Dendritic cell treated with granulocyte-macrophage colony-stimulating factor and Interleukin-4, amounts not matched to agents 40 ng/mL and 50 ng/mL, for 4 days (primary cell): ENCODE measurements around the gene ARGLU1.

Source experiments
- H3K27ac Mint-ChIP-seq: one replicate; pipeline ENCODE4 v1.8.0; 2022; ENCODE audit warnings: mild to moderate bottlenecking, mixed read lengths
- H3K27me3 Mint-ChIP-seq: one replicate; pipeline ENCODE4 v1.8.0; 2022; ENCODE audit warnings: mild to moderate bottlenecking, mixed read lengths
- H3K36me3 Mint-ChIP-seq: one replicate; pipeline ENCODE4 v1.8.0; 2022; ENCODE audit warnings: low read depth, mixed read lengths
- H3K4me1 Mint-ChIP-seq: one replicate; pipeline ENCODE4 v1.8.0; 2022; ENCODE audit warnings: low read depth, mixed read lengths
- H3K4me3 Mint-ChIP-seq: one replicate; pipeline ENCODE4 v1.8.0; 2022; ENCODE audit warnings: mild to moderate bottlenecking, moderate library complexity, mixed read lengths
- H3K9me3 Mint-ChIP-seq: one replicate; pipeline ENCODE4 v1.8.0; 2022; ENCODE audit warnings: mixed read lengths
- intact Hi-C: fragments of 100-400 bp; cut with micrococcal nuclease; formaldehyde crosslinking; loops from one replicate; pipeline ENCODE4 v1.15.0; 2022

The ARGLU1 gene

GRCh38 chr13:106520251-106521054, 47.5 kb downstream of the ARGLU1 start:
- no peaks in the 10 kb centered on the region for H3K9me3 Mint-ChIP-seq
- no peak overlapping the region for H3K27ac Mint-ChIP-seq
- intact Hi-C loops: no loop called here
- no peak overlapping the region for H3K4me3 Mint-ChIP-seq
- no peaks in the 10 kb centered on the region for H3K4me1 Mint-ChIP-seq
- H3K27me3 Mint-ChIP-seq: peaks cover 23% of the 10 kb centered on the region
- H3K36me3 Mint-ChIP-seq: no peaks in the 10 kb centered on the region

GRCh38 chr13:106518512-106518911, 49.4 kb downstream of the ARGLU1 start:
- no peak overlapping the region for H3K4me3 Mint-ChIP-seq
- intact Hi-C loops: no loop called here
- no peaks in the 10 kb centered on the region for H3K9me3 Mint-ChIP-seq
- no peaks in the 10 kb centered on the region for H3K4me1 Mint-ChIP-seq
- peaks cover 21% of the 10 kb centered on the region for H3K27me3 Mint-ChIP-seq
- H3K36me3 Mint-ChIP-seq: no peaks in the 10 kb centered on the region
- no peak overlapping the region for H3K27ac Mint-ChIP-seq

GRCh38 chr13:106517109-106517847, 50.7 kb downstream of the ARGLU1 start:
- no peaks in the 10 kb centered on the region for H3K9me3 Mint-ChIP-seq
- no peaks in the 10 kb centered on the region for H3K4me1 Mint-ChIP-seq
- no peak overlapping the region for H3K4me3 Mint-ChIP-seq
- intact Hi-C loops: no loop called here
- no peak overlapping the region for H3K27ac Mint-ChIP-seq
- no peaks in the 10 kb centered on the region for H3K36me3 Mint-ChIP-seq
- H3K27me3 Mint-ChIP-seq: peaks cover 14% of the 10 kb centered on the region

GRCh38 chr13:106515635-106516254, 52.2 kb downstream of the ARGLU1 start:
- H3K4me3 Mint-ChIP-seq: no peak overlapping the region
- no peaks in the 10 kb centered on the region for H3K4me1 Mint-ChIP-seq
- no peaks in the 10 kb centered on the region for H3K9me3 Mint-ChIP-seq
- peaks cover 11% of the 10 kb centered on the region for H3K27me3 Mint-ChIP-seq
- intact Hi-C loops: no loop called here
- H3K27ac Mint-ChIP-seq: no peak overlapping the region
- H3K36me3 Mint-ChIP-seq: no peaks in the 10 kb centered on the region

GRCh38 chr13:106514928-106515634, 52.9 kb downstream of the ARGLU1 start:
- H3K4me3 Mint-ChIP-seq: no peak overlapping the region
- intact Hi-C loops: no loop called here
- H3K27me3 Mint-ChIP-seq: peaks cover 7% of the 10 kb centered on the region
- H3K27ac Mint-ChIP-seq: no peak overlapping the region
- H3K36me3 Mint-ChIP-seq: no peaks in the 10 kb centered on the region
- no peaks in the 10 kb centered on the region for H3K9me3 Mint-ChIP-seq
- no peaks in the 10 kb centered on the region for H3K4me1 Mint-ChIP-seq

- H3K4me3 Mint-ChIP-seq: no peak overlapping the region
- intact Hi-C loops: no loop called here
- H3K4me1 Mint-ChIP-seq: no peaks in the 10 kb centered on the region
- no peak overlapping the region for H3K27ac Mint-ChIP-seq
- peaks cover 7% of the 10 kb centered on the region for H3K27me3 Mint-ChIP-seq
- H3K36me3 Mint-ChIP-seq: no peaks in the 10 kb centered on the region
- H3K9me3 Mint-ChIP-seq: no peaks in the 10 kb centered on the region
Observed at GRCh38 chr13:106513025-106513983, 54.6 kb downstream of the ARGLU1 start.

GRCh38 chr13:106507560-106508274, 60.2 kb downstream of the ARGLU1 start:
- Mint-ChIP-seq H3K4me3 (peak overlapping the region; percentile 23), H3K9me3 (no peaks in the 10 kb centered on the region), H3K27ac (no peak overlapping the region), H3K27me3 (no peaks in the 10 kb centered on the region), H3K36me3 (no peaks in the 10 kb centered on the region), H3K4me1 (no peaks in the 10 kb centered on the region)
- intact Hi-C loops: no loop called here

- no peaks in the 10 kb centered on the region for H3K36me3 Mint-ChIP-seq
- H3K27me3 Mint-ChIP-seq: no peaks in the 10 kb centered on the region
- no peak overlapping the region for H3K4me3 Mint-ChIP-seq
- no peak overlapping the region for H3K27ac Mint-ChIP-seq
- no peaks in the 10 kb centered on the region for H3K9me3 Mint-ChIP-seq
- intact Hi-C loops: no loop called here
- no peaks in the 10 kb centered on the region for H3K4me1 Mint-ChIP-seq
Observed at GRCh38 chr13:106506286-106506685, 61.7 kb downstream of the ARGLU1 start.

- no peak overlapping the region for H3K4me3 Mint-ChIP-seq
- no peak overlapping the region for H3K27ac Mint-ChIP-seq
- no peaks in the 10 kb centered on the region for H3K27me3 Mint-ChIP-seq
- intact Hi-C loops: no loop called here
- H3K4me1 Mint-ChIP-seq: no peaks in the 10 kb centered on the region
- H3K9me3 Mint-ChIP-seq: no peaks in the 10 kb centered on the region
- H3K36me3 Mint-ChIP-seq: no peaks in the 10 kb centered on the region
Observed at GRCh38 chr13:106505732-106506131, 62.2 kb downstream of the ARGLU1 start.

GRCh38 chr13:106505295-106505694, 62.6 kb downstream of the ARGLU1 start:
- Mint-ChIP-seq H3K27me3 (peaks cover 3% of the 10 kb centered on the region), H3K9me3 (no peaks in the 10 kb centered on the region), H3K27ac (no peak overlapping the region), H3K4me3 (no peak overlapping the region), H3K4me1 (no peaks in the 10 kb centered on the region), H3K36me3 (no peaks in the 10 kb centered on the region)
- intact Hi-C loops: no loop called here

- Mint-ChIP-seq H3K36me3 (no peaks in the 10 kb centered on the region), H3K27me3 (peaks cover 10% of the 10 kb centered on the region), H3K4me3 (no peak overlapping the region), H3K9me3 (no peaks in the 10 kb centered on the region), H3K27ac (no peak overlapping the region), H3K4me1 (no peaks in the 10 kb centered on the region)
- intact Hi-C loops: no loop called here
Observed at GRCh38 chr13:106503730-106504453, 64.0 kb downstream of the ARGLU1 start.

GRCh38 chr13:106503272-106503671, 64.7 kb downstream of the ARGLU1 start:
- Mint-ChIP-seq H3K4me3 (no peak overlapping the region), H3K27me3 (peaks cover 12% of the 10 kb centered on the region), H3K9me3 (no peaks in the 10 kb centered on the region), H3K27ac (no peak overlapping the region), H3K4me1 (no peaks in the 10 kb centered on the region), H3K36me3 (no peaks in the 10 kb centered on the region)
- intact Hi-C loops: no loop called here
